ENCODE measurements around the gene NUP58.

NUP58 gene

DNA sequence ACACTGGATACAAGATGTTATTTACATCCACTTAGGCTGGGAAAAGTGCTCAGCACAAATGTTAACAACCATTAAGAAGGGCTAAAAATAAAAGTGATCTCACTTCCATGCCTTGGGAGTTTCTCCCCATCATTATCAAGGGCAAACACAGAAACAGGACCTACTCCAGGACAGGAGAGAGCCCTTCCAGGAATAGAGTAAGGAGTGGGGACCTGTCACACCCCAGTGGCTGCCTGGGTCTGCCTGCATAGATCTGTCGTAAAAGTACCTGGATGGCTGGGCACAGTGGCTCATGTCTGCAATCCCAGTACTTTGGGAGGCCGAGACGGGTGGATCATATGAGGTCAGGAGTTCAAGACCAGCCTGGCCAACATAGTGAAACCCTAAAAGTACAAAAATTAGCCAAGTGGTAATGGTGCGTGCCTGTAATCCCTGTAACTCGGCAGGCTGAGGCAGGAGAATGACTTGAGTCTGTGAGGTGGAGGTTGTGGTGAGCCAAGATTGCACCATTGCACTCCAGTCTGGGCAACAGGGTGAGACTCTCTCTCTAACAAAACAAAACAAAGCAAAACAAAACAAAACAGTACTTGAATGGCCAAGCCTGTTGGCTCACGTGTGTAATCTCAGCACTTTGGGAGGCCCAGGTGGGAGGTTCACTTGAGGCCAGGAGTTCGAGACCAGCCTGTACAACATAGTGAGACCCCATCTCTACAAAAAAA, 76.0 kb downstream of the NUP58 start:
- H4K20me1 ChIP-seq (ENCODE audit: control insufficient read depth, insufficient read depth, low read depth, low read length), result no peaks in the 10 kb centered on the region
- no peaks in the 10 kb centered on the region for H3K4me1 ChIP-seq (ENCODE audit: control insufficient read depth, low read length)
- no peaks in the 10 kb centered on the region for H3K9me3 ChIP-seq (ENCODE audit: control insufficient read depth, insufficient read depth, low read length)
- no peak for TF ChIP-seq EZH2phosphoT487 (IDR thresholded peaks at IDR 0.05; ENCODE audit: borderline replicate concordance, low read length)
- TF ChIP-seq, protein P1, sequence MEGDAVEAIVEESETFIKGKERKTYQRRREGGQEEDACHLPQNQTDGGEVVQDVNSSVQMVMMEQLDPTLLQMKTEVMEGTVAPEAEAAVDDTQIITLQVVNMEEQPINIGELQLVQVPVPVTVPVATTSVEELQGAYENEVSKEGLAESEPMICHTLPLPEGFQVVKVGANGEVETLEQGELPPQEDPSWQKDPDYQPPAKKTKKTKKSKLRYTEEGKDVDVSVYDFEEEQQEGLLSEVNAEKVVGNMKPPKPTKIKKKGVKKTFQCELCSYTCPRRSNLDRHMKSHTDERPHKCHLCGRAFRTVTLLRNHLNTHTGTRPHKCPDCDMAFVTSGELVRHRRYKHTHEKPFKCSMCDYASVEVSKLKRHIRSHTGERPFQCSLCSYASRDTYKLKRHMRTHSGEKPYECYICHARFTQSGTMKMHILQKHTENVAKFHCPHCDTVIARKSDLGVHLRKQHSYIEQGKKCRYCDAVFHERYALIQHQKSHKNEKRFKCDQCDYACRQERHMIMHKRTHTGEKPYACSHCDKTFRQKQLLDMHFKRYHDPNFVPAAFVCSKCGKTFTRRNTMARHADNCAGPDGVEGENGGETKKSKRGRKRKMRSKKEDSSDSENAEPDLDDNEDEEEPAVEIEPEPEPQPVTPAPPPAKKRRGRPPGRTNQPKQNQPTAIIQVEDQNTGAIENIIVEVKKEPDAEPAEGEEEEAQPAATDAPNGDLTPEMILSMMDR (IDR thresholded peaks at IDR 0.05; ENCODE audit: low read depth, low read length, poor library complexity, severe bottlenecking), result no peak
- peaks cover 19% of the 10 kb centered on the region for H3K27me3 ChIP-seq (ENCODE audit: control insufficient read depth, low read length)
- H3K27ac ChIP-seq (ENCODE audit: low read depth, low read length), result no peak overlapping the region
- H3K4me2 ChIP-seq (ENCODE audit: low read length), result no peak overlapping the region
- H3K79me2 ChIP-seq (ENCODE audit: control insufficient read depth, low read length), result no peaks in the 10 kb centered on the region
- H3K36me3 ChIP-seq (ENCODE audit: control insufficient read depth, low read length), result no peaks in the 10 kb centered on the region
- no peak overlapping the region for H3K4me3 ChIP-seq (ENCODE audit: low read length)
- H3F3A ChIP-seq (ENCODE audit: control insufficient read depth, insufficient read depth), result no peaks in the 10 kb centered on the region
- no peaks in the 10 kb centered on the region for H3K9me2 ChIP-seq (replicated peaks; ENCODE audit: control insufficient read depth, low read length)

DNA sequence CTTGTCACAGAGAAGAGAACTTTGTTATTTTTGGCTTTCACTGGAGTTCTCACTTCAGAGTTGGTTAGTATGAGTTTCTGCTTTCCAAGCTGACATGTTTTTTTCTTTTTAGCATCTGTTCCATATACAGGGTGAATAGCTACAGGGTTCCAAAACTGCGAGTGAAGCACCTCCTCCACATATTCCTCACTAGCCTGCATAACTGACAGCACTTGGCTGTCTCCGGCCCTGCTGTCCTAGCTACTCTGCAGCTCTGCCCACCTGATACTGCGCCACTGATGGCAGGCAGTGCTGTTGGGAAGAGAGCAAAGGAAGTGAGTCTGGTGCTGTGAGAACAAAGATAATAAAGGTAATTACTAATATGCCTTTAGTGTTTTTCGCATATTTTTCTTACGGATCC, 77.1 kb downstream of the NUP58 start:
- no peak overlapping the region for H3K4me3 ChIP-seq (ENCODE audit: low read length)
- H3K9me2 ChIP-seq (replicated peaks; ENCODE audit: control insufficient read depth, low read length), result no peaks in the 10 kb centered on the region
- no peaks in the 10 kb centered on the region for H3K36me3 ChIP-seq (ENCODE audit: control insufficient read depth, low read length)
- no peaks in the 10 kb centered on the region for H4K20me1 ChIP-seq (ENCODE audit: control insufficient read depth, insufficient read depth, low read depth, low read length)
- TF ChIP-seq, protein P1 (IDR thresholded peaks at IDR 0.05; ENCODE audit: low read depth, low read length, poor library complexity, severe bottlenecking), result no peak
- no peak for TF ChIP-seq EZH2phosphoT487 (IDR thresholded peaks at IDR 0.05; ENCODE audit: borderline replicate concordance, low read length)
- peaks cover 10% of the 10 kb centered on the region for H3K27me3 ChIP-seq (ENCODE audit: control insufficient read depth, low read length)
- no peaks in the 10 kb centered on the region for H3K4me1 ChIP-seq (ENCODE audit: control insufficient read depth, low read length)
- H3K4me2 ChIP-seq (ENCODE audit: low read length), result no peak overlapping the region
- no peaks in the 10 kb centered on the region for H3K79me2 ChIP-seq (ENCODE audit: control insufficient read depth, low read length)
- no peaks in the 10 kb centered on the region for H3F3A ChIP-seq (ENCODE audit: control insufficient read depth, insufficient read depth)
- H3K9me3 ChIP-seq (ENCODE audit: control insufficient read depth, insufficient read depth, low read length), result no peaks in the 10 kb centered on the region
- no peak overlapping the region for H3K27ac ChIP-seq (ENCODE audit: low read depth, low read length)

DNA sequence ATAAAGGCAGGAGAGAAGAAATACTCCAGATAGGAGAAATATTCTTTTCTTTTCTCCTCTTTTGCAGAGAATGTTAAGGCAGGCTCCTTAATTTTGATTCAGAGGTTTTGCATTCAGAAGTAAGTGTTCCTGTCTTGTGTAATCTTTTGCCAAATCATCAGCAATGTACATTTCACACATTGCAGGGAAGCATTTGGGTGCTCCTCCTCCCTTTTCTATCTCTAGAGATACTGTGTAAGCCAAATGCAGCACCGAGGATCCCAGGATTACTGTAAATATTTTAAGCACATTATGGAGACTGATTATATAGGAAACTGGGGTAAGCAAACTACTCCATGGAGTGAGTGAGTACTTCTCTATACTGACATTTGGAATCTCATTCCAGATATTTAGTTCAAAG, 77.6 kb downstream of the NUP58 start:
- no peaks in the 10 kb centered on the region for H3K9me3 ChIP-seq (ENCODE audit: control insufficient read depth, insufficient read depth, low read length)
- H3K27ac ChIP-seq (ENCODE audit: low read depth, low read length), result no peak overlapping the region
- H3F3A ChIP-seq (ENCODE audit: control insufficient read depth, insufficient read depth), result no peaks in the 10 kb centered on the region
- H3K4me2 ChIP-seq (ENCODE audit: low read length), result no peak overlapping the region
- no peaks in the 10 kb centered on the region for H3K4me1 ChIP-seq (ENCODE audit: control insufficient read depth, low read length)
- no peaks in the 10 kb centered on the region for H3K79me2 ChIP-seq (ENCODE audit: control insufficient read depth, low read length)
- TF ChIP-seq, protein P1 (IDR thresholded peaks at IDR 0.05; ENCODE audit: low read depth, low read length, poor library complexity, severe bottlenecking), result no peak
- H3K4me3 ChIP-seq (ENCODE audit: low read length), result no peak overlapping the region
- no peaks in the 10 kb centered on the region for H4K20me1 ChIP-seq (ENCODE audit: control insufficient read depth, insufficient read depth, low read depth, low read length)
- no peaks in the 10 kb centered on the region for H3K9me2 ChIP-seq (replicated peaks; ENCODE audit: control insufficient read depth, low read length)
- peaks cover 9% of the 10 kb centered on the region for H3K27me3 ChIP-seq (ENCODE audit: control insufficient read depth, low read length)
- no peaks in the 10 kb centered on the region for H3K36me3 ChIP-seq (ENCODE audit: control insufficient read depth, low read length)

Measured in DOHH2 (cell line).